Thyroid gland (tissue), 4 donors: Measurements from ENCODE around the gene MKI67. TPM values are rescaled to one million over a fixed set of nuclear protein-coding genes. Genes with fewer than 3 reads are reported as not detected.

Experiments used
- DNase-seq, 2 donors: peaks; one replicate each; pipeline ENCODE4 v3.0.0-alpha.2; 2019
- H3K27ac ChIP-seq, 3 donors: fragments of 200-600 bp; sonication (generic); 1 replicate in 2 of 3; 2 replicates in 1 of 3; pipeline ENCODE4 v1.5.1; 2016 to 2019; ENCODE audit warnings: mild to moderate bottlenecking in 1 of 3, moderate library complexity in 1 of 3
- H3K27me3 ChIP-seq: fragments of 200-600 bp; sonication (generic); one replicate; pipeline ENCODE4 v1.5.1; 2019
- H3K36me3 ChIP-seq, 2 donors: fragments of 200-600 bp; sonication (generic); one replicate each; pipeline ENCODE4 v1.5.1; 2016 to 2019
- H3K4me1 ChIP-seq, 2 donors: fragments of 200-600 bp; sonication (generic); one replicate each; pipeline ENCODE4 v1.5.1; 2017 to 2019
- H3K4me3 ChIP-seq, 3 donors: fragments of 200-600 bp; sonication (generic); replicated peaks in 1 of 3; 1 replicate in 2 of 3; 2 replicates in 1 of 3; pipeline ENCODE4 v1.5.1; 2016; ENCODE audit warnings: mild to moderate bottlenecking in 1 of 3
- H3K9me3 ChIP-seq: fragments of 200-600 bp; sonication (generic); one replicate; pipeline ENCODE4 v1.5.1; 2017
- CTCF ChIP-seq, 6 experiments: fragments of 200-600 bp in 3 of 6; fragments of 450-650 bp in 3 of 6; sonication (generic) in 3 of 6; IDR thresholded peaks; one replicate each; pipeline ENCODE4 v1.5.1; 2016 to 2019; ENCODE audit warnings: antibody characterized with exemption in 6 of 6, mild to moderate bottlenecking in 2 of 6, inconsistent platforms in 1 of 6, moderate library complexity in 1 of 6
- POLR2A ChIP-seq, 2 donors: fragments of 450-650 bp; IDR thresholded peaks; one replicate each; pipeline ENCODE4 v1.6.1; 2017; ENCODE audit warnings: antibody characterized with exemption in 2 of 2, mild to moderate bottlenecking in 2 of 2, moderate library complexity in 1 of 2
- WGBS, 2 donors: methylation state at CpG; one replicate each; pipeline ENCODE4 v1.1.5; 2017; 5-methylcytosine and 5-hydroxymethylcytosine counted together
- intact Hi-C: fragments of 100-400 bp; cut with DNase I; formaldehyde crosslinking; loops from one replicate; pipeline ENCODE4 v1.15.1; 2023
- total RNA-seq, 4 donors: library from RNA; depleted of rRNA; stranded (reverse); fragments of >200 nt; gene quantifications; one replicate each; pipeline ENCODE4 v1.2.3, GENCODE V29; 2016

The MKI67 gene
- total RNA-seq, 4 donors from 2014 or later = 0.24 to 1.9 (median 0.76) TPM

DNA sequence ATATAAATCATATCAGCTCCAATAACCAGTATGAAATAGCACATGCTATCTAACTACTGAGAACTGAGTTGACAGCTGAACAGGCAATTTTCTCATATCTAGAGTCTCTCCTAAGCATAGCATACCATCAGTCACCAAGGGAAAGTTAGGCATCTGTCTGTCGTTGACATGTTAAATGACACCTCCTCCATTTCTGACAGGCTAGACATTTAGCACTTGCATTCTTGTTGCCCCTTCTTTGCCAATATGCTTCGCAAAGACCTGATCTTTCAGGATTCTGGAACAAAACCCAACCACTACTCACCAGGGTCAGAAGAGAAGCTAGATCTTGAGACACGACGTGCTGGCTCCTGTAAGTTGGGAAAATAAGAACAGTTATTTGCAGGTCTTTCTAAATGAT is 10.0 kb downstream of the MKI67 start:
- intact Hi-C loops = no loop called here
- Histone ChIP-seq H3K9me3 (no peaks in the 10 kb centered on the region), H3K4me3 (no peak overlapping the region), H3K27ac (no peak overlapping the region), H3K36me3 (no peaks in the 10 kb centered on the region), H3K27me3 (no peaks in the 10 kb centered on the region), H3K4me1 (no peaks in the 10 kb centered on the region)
- DNase-seq = no peak
- TF ChIP-seq POLR2A (IDR thresholded peaks at IDR 0.05) (no peak), CTCF (IDR thresholded peaks at IDR 0.05) (no peak)
- 95 to 97% methylated on average over 4 of the region's 4 CpGs for WGBS, 2 donors

GRCh38 chr10:128115356-128115755 is 10.9 kb downstream of the MKI67 start:
- TF ChIP-seq POLR2A (IDR thresholded peaks at IDR 0.05) (no peak), CTCF (IDR thresholded peaks at IDR 0.05) (no peak)
- Histone ChIP-seq H3K4me1 (no peaks in the 10 kb centered on the region), H3K27ac (no peak overlapping the region), H3K36me3 (no peaks in the 10 kb centered on the region), H3K27me3 (no peaks in the 10 kb centered on the region), H3K4me3 (no peak overlapping the region), H3K9me3 (no peaks in the 10 kb centered on the region)
- no peak for DNase-seq
- intact Hi-C loops = no loop called here
- 97 to 99% methylated on average over 8 of the region's 8 CpGs for WGBS, 2 donors

DNA sequence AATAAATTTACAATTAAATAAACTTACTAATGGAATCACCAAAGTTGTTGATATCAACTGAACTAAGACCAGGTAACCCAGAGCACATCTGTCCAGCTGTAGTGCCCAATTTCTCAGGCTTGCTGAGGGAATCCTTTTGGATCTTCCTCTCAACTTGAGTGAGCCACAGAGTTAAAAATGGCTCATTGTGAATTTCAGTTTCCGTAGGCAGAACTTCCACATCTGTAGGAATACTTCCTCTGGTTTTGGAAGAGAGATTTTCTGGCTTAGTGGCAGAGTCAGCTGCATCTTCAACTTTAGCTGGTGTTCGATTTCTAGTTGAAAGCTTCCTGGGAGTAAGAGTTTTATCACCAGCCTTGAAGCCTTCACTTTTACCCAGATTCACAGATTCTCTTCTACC is 11.3 kb downstream of the MKI67 start:
- WGBS, 2 donors = 91 to 94% methylated on average over 2 of the region's 2 CpGs

DNA sequence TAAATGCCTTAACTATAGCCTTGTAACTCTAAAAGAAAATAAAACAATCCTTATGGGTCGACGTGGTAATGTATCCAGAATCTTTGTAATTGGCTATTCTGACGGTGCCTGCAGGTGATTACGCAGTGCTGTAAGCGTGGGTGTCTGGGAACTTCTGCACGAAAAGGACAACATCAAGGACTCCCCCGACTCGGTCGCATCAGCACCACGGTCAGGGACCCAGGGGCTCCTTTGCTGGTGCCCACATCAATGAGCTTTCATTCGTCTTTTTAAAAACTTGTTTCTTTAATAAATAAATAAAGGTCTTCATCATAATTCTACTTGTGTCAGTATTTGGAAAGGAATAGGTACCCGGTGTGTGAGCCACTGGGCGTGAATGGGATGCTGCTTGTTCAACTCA is 13.2 kb downstream of the MKI67 start:
- H3K36me3 ChIP-seq = no peaks in the 10 kb centered on the region
- no peaks in the 10 kb centered on the region for H3K9me3 ChIP-seq
- intact Hi-C loops = no loop called here
- 94 to 95% methylated on average over 13 of the region's 13 CpGs for WGBS, 2 donors
- H3K4me1 ChIP-seq = no peaks in the 10 kb centered on the region
- H3K27me3 ChIP-seq = no peaks in the 10 kb centered on the region
- no peak for DNase-seq
- no peak overlapping the region for H3K27ac ChIP-seq
- TF ChIP-seq POLR2A (IDR thresholded peaks at IDR 0.05) = no peak
- no peak for TF ChIP-seq CTCF (IDR thresholded peaks at IDR 0.05)
- no peak overlapping the region for H3K4me3 ChIP-seq

More for the DNA sequence above, 11.3 kb downstream of the MKI67 start:
- Histone ChIP-seq H3K4me1 (no peaks in the 10 kb centered on the region), H3K27ac (no peak overlapping the region), H3K9me3 (no peaks in the 10 kb centered on the region), H3K4me3 (no peak overlapping the region), H3K27me3 (no peaks in the 10 kb centered on the region), H3K36me3 (no peaks in the 10 kb centered on the region)
- DNase-seq = no peak
- intact Hi-C loops = no loop called here
- TF ChIP-seq POLR2A (IDR thresholded peaks at IDR 0.05) (no peak), CTCF (IDR thresholded peaks at IDR 0.05) (no peak)

- H3K4me1 ChIP-seq = no peaks in the 10 kb centered on the region
- no peaks in the 10 kb centered on the region for H3K36me3 ChIP-seq
- no peak overlapping the region for H3K4me3 ChIP-seq
- no peak for DNase-seq
- no peaks in the 10 kb centered on the region for H3K9me3 ChIP-seq
- TF ChIP-seq POLR2A (IDR thresholded peaks at IDR 0.05) (no peak), CTCF (IDR thresholded peaks at IDR 0.05) (no peak)
- 90 to 97% methylated on average over 6 of the region's 6 CpGs for WGBS, 2 donors
- no peak overlapping the region for H3K27ac ChIP-seq
- intact Hi-C loops = no loop called here
- no peaks in the 10 kb centered on the region for H3K27me3 ChIP-seq
Measured at GRCh38 chr10:128111696-128112095, 14.5 kb downstream of the MKI67 start.
